ENCODE data around the gene ARMC5.

ARMC5 gene

DNA sequence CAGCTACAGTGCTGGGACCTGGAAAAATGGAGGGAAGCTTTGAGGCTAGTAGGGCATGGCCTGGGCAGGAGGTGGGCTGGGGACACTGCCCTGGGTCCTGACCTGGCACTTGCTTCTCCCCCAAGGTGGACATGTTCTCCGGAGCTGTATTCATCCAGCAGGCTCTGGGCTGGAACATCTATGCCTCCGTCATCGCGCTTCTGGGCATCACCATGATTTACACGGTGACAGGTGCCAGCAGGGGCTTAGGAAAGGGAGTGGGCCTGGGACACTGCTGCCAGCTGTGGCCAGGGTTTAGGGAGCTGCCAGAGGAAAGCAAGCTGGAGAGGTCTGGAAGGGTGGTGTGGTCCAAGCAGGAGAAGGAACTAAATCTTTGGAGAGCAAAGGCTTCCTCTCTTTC lies 26.7 kb downstream of the ARMC5 start:
- ATAC-seq (replicated peaks), result no peak

DNA sequence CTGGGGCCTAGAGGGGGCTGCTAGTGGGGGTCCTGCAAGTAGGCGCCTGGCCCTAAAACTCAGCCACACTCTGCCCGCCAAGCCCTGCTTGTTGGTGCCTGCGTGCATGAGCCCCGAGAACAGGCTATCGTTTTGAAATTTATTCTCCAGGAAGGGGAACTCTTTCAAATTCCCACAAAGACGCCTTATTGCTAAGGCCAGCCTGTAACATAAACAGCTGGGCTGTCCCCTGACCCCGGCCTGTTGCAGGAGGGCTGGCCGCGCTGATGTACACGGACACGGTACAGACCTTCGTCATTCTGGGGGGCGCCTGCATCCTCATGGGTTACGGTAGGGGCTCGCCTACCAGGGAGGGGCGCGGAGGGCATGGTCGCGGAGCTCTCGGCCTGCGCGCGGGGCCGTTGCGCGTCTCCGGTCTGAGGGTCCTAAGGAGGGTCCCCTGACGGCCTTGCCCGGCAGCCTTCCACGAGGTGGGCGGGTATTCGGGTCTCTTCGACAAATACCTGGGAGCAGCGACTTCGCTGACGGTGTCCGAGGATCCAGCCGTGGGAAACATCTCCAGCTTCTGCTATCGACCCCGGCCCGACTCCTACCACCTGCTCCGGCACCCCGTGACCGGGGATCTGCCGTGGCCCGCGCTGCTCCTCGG lies 27.9 kb downstream of the ARMC5 start:
- H3K27ac Mint-ChIP-seq, result peak overlapping the region; percentile 60
- no peak for DNase-seq
- H3K4me3 Mint-ChIP-seq, result peak overlapping the region; percentile 88
- peaks cover 16 to 21% of the 10 kb centered on the region in 2 donors for H3K36me3 Mint-ChIP-seq
- peaks cover 3 to 10% of the 10 kb centered on the region in 2 donors for H3K4me1 Mint-ChIP-seq
- no peaks in the 10 kb centered on the region for H3K9me3 Mint-ChIP-seq
- no peak for ATAC-seq (replicated peaks)
- H3K27me3 Mint-ChIP-seq, result peaks cover 14 to 38% of the 10 kb centered on the region in 2 donors

More for the DNA sequence above, 26.7 kb downstream of the ARMC5 start:
- no peak for DNase-seq
- Mint-ChIP-seq H3K9me3 (no peaks in the 10 kb centered on the region), H3K4me3 (no peak overlapping the region), H3K27me3 (peaks cover 18 to 46% of the 10 kb centered on the region in 2 donors), H3K36me3 (peaks cover 9 to 15% of the 10 kb centered on the region in 2 donors), H3K27ac (no peak overlapping the region), H3K4me1 (peaks cover 6 to 10% of the 10 kb centered on the region in 2 donors)

DNA sequence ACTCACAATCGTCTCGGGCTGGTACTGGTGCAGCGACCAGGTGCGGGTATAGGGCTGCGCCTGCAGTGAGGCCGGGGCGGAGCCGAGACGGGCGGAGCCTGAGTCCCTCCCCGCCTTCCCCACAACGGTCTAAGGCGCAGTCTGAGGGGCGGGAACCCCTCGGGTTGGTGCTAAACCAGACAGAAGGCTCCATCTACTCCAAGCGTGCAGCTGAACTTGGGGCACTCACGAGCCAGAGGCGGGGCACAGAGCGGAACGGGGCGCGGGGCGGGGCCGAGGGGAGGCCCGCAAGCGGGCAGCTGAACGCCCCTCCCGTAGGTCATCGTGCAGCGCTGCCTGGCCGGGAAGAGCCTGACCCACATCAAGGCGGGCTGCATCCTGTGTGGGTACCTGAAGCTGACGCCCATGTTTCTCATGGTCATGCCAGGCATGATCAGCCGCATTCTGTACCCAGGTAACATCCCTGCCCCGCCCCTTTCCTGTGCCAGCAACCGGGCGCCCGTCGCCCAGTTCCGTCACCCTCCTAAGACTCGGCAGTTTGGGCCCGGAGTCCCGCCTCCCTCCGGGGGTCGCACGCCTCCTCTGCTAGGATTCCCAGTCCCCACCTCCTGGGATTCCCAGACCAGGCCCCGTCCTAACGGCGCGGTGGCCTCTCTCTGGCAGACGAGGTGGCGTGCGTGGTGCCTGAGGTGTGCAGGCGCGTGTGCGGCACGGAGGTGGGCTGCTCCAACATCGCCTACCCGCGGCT lies 28.6 kb downstream of the ARMC5 start:
- H3K27me3 Mint-ChIP-seq, result peaks cover 8 to 31% of the 10 kb centered on the region in 2 donors
- peak overlapping the region; percentile 88 for H3K4me3 Mint-ChIP-seq
- DNase-seq, result no peak
- ATAC-seq (replicated peaks), result peak; percentile 93 to 97
- no peaks in the 10 kb centered on the region for H3K9me3 Mint-ChIP-seq
- H3K36me3 Mint-ChIP-seq, result peaks cover 16 to 26% of the 10 kb centered on the region in 2 donors
- H3K27ac Mint-ChIP-seq, result peak overlapping the region; percentile 60
- H3K4me1 Mint-ChIP-seq, result peaks cover 6 to 10% of the 10 kb centered on the region in 2 donors

DNA sequence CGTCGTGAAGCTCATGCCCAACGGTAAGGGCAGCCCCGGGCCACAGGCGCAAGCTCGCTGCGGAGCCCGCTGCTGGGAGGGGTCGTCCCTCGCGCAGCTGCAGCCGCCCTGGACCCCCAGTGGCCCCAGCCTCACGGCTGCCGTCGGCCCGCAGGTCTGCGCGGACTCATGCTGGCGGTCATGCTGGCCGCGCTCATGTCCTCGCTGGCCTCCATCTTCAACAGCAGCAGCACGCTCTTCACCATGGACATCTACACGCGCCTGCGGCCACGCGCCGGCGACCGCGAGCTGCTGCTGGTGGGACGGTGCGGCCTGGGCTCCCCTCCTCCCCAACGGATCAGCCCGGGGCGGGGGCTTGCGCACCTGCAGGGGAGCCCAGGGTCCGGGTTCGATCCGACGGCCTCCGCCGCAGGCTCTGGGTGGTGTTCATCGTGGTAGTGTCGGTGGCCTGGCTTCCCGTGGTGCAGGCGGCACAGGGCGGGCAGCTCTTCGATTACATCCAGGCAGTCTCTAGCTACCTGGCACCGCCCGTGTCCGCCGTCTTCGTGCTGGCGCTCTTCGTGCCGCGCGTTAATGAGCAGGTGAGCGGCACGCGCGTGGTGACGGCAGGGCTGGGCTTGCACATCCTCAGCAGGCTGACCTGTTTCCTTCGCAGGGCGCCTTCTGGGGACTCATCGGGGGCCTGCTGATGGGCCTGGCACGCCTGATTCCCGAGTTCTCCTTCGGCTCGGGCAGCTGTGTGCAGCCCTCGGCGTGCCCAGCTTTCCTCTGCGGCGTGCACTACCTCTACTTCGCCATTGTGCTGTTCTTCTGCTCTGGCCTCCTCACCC lies 29.4 kb downstream of the ARMC5 start:
- Mint-ChIP-seq H3K27ac (peak overlapping the region; percentile 63), H3K4me1 (peaks cover 8 to 10% of the 10 kb centered on the region in 2 donors), H3K36me3 (peaks cover 23 to 34% of the 10 kb centered on the region in 2 donors), H3K9me3 (no peaks in the 10 kb centered on the region), H3K27me3 (peaks cover 8 to 27% of the 10 kb centered on the region in 2 donors), H3K4me3 (peak overlapping the region; percentile 88)
- ATAC-seq (replicated peaks) (no peak), DNase-seq (no peak)

DNA sequence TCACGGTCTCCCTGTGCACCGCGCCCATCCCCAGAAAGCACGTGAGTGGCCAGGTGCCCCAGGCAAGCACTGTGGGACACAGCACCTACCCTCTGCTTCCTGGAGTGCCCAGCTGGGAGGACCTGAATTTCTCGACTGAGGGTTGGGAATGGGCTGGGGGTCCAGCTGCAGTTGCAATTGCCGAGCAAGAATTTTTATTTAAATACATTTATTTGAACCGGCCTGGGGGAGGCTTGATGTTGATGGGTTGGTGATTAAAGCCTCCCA lies 29.9 kb downstream of the ARMC5 start:
- Mint-ChIP-seq H3K27me3 (peaks cover 8 to 26% of the 10 kb centered on the region in 2 donors), H3K4me3 (no peak overlapping the region)

DNA sequence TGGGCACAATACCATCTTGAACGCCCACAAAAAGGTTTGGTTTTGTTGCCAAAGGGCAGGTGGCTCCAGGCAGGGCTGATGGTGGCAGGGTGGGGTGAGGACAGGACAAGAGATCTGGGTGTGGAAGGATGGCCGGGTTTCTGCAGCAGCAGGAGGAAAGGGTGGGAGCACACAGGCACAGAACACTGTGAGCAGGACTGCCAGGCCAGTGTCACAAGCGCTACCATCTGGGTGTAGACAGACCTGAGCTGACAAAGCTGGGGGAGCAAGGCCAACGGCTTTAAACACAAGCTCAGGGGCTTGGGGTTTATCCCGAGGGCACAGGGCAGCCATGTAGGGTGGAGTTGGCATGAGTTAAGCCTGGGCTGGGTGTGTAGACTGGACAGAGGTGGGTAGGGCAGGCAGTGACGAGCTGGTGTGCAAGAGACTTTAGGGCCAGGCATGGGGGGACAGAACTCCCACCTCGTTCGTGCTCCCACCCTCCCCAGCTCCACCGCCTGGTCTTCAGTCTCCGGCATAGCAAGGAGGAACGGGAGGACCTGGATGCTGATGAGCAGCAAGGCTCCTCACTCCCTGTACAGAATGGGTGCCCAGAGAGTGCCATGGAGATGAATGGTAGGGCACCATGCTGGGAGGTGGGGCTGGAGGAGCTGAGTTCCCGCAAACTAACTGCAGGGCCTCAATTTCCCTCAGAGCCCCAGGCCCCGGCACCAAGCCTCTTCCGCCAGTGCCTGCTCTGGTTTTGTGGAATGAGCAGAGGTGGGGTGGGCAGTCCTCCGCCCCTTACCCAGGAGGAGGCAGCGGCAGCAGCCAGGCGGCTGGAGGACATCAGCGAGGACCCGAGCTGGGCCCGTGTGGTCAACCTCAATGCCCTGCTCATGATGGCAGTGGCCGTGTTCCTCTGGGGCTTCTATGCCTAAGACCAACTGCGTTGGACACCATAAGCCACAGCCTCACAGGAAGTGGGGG lies 30.6 kb downstream of the ARMC5 start:
- ATAC-seq (replicated peaks) (no peak), DNase-seq (no peak)
- H3K4me3 Mint-ChIP-seq, result no peak overlapping the region
- H3K36me3 Mint-ChIP-seq, result peaks cover 26 to 38% of the 10 kb centered on the region in 2 donors
- H3K27ac Mint-ChIP-seq, result no peak overlapping the region
- no peaks in the 10 kb centered on the region for H3K9me3 Mint-ChIP-seq
- peaks cover 8 to 20% of the 10 kb centered on the region in 2 donors for H3K27me3 Mint-ChIP-seq
- peaks cover 8 to 11% of the 10 kb centered on the region in 2 donors for H3K4me1 Mint-ChIP-seq

More for the DNA sequence above, 29.9 kb downstream of the ARMC5 start:
- ATAC-seq (replicated peaks) (no peak), DNase-seq (no peak)
- Mint-ChIP-seq H3K9me3 (no peaks in the 10 kb centered on the region), H3K36me3 (peaks cover 26 to 37% of the 10 kb centered on the region in 2 donors), H3K4me1 (peaks cover 8 to 10% of the 10 kb centered on the region in 2 donors), H3K27ac (peak overlapping the region; percentile 63)

DNA sequence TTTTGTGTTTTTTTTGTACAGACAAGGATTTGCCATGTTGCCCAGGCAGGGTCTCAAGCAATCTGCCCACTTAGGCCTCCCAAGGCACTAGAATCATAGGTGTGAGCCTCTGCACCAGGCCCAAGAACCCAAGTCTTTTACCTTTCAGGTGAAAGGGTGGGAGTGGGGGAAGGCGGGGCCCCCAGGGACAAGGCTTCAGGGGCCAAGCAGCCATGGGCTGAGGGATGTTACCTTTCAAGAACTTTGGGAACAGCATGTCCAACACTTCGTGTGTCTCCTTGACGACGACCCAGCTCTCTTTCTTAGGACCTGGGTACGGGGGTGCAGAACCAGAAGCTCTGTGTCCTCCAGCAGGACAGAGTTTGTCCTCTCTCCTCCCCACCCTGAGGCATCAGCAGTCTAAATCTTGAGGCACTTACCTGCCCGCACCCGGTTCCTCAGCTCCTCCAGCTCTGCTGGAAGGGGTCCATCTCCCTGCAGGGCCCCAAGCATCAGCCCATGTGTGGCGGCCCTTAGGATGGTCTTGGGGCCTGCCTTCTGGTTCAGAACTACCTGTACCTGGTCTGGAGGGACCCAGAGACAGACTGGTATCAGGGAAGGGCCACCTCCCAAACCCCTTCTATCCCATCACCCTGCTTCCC lies 32.6 kb downstream of the ARMC5 start:
- no peak overlapping the region for H3K27ac Mint-ChIP-seq
- no peak for ATAC-seq (replicated peaks)
- H3K4me1 Mint-ChIP-seq, result peaks cover 8 to 17% of the 10 kb centered on the region in 2 donors
- H3K4me3 Mint-ChIP-seq, result no peak overlapping the region
- no peaks in the 10 kb centered on the region for H3K9me3 Mint-ChIP-seq
- H3K27me3 Mint-ChIP-seq, result no peaks in the 10 kb centered on the region
- DNase-seq, result no peak
- H3K36me3 Mint-ChIP-seq, result peaks cover 33 to 49% of the 10 kb centered on the region in 2 donors

DNA sequence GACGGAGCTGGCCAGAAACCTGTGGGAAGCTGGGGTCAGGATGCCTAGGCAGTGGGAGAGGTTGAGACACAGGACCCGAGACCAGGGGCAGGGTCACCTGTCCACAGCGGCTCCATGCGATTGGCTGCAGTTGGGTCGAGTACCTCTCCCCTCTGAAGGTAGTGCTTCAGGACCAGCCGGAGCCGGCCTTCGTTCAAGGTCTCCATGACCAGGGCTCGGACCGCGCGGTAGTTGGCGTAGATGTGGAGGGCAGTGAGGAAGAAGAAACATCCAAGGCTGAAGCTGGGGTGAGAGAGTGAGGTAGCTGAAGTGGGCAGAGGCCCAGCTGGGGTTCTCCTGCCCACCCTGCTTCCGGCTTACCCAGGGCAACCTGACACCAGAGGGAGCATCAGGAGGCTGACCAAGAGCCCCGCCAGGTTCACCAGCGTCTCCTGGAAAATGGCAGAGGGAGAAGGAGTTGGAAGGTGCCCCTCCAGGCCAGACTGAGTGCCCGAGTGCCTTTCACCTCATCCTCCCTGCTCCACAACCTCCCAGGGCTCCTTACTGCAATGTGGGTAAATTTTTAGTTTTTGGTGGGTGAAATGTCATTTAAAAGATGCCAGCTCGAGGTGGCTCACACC lies 34.3 kb downstream of the ARMC5 start:
- Mint-ChIP-seq H3K27me3 (no peaks in the 10 kb centered on the region), H3K36me3 (peaks cover 43 to 63% of the 10 kb centered on the region in 2 donors), H3K4me1 (peaks cover 8 to 14% of the 10 kb centered on the region in 2 donors), H3K9me3 (no peaks in the 10 kb centered on the region), H3K27ac (no peak overlapping the region), H3K4me3 (no peak overlapping the region)
- ATAC-seq (replicated peaks) (no peak), DNase-seq (no peak)

DNA sequence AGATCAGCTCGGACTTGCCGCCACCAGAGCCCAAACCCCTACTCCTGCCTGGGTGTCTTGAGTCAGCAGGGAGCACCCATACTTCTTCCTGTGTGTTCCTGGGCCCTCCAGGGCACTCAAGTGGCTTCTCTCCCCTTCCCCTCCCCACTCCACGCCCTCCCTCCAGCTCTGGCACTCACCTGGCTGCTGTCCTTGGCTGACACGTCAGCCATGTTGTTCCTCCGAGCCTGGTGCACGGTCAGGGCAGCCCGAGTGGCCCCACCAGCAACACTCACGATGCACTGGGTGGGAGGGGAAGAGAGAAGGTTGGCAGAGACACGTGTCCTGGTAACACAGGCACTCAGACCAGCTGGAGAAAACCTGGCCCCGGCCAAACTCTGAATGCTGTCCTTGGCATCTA lies 37.4 kb downstream of the ARMC5 start:
- no peaks in the 10 kb centered on the region for H3K9me3 Mint-ChIP-seq

DNA sequence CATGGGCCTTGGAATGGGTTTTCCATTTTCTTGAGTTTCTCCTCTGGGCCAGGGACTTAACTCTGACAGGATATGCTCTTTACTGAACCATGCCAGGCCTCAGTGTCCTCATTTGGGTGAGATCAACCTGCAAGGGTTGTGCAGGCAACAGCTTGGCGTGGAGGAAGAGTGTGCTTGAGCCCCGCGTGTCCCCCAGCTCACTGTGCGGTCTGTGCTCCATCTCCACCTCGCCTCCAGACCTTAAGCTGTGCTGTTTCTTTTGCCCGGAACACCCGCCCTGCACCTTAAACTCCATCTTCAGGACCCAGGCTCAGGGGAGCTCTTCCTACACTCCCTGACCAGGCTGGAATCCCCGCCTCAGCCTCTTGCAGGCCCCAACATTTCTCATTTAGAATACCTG lies 39.2 kb downstream of the ARMC5 start:
- peaks cover 11 to 14% of the 10 kb centered on the region in 2 donors for H3K4me1 Mint-ChIP-seq
- H3K36me3 Mint-ChIP-seq, result peaks cover 34 to 44% of the 10 kb centered on the region in 2 donors
- no peak for DNase-seq
- no peaks in the 10 kb centered on the region for H3K27me3 Mint-ChIP-seq
- H3K4me3 Mint-ChIP-seq, result no peak overlapping the region
- no peak overlapping the region for H3K27ac Mint-ChIP-seq
- no peak for ATAC-seq (replicated peaks)
- no peaks in the 10 kb centered on the region for H3K9me3 Mint-ChIP-seq

More for the DNA sequence above, 37.4 kb downstream of the ARMC5 start:
- no peaks in the 10 kb centered on the region for H3K27me3 Mint-ChIP-seq
- H3K4me1 Mint-ChIP-seq, result peaks cover 11 to 14% of the 10 kb centered on the region in 2 donors
- ATAC-seq (replicated peaks) (no peak), DNase-seq (no peak)
- no peak overlapping the region for H3K4me3 Mint-ChIP-seq
- H3K36me3 Mint-ChIP-seq, result peaks cover 44 to 59% of the 10 kb centered on the region in 2 donors
- no peak overlapping the region for H3K27ac Mint-ChIP-seq

DNA sequence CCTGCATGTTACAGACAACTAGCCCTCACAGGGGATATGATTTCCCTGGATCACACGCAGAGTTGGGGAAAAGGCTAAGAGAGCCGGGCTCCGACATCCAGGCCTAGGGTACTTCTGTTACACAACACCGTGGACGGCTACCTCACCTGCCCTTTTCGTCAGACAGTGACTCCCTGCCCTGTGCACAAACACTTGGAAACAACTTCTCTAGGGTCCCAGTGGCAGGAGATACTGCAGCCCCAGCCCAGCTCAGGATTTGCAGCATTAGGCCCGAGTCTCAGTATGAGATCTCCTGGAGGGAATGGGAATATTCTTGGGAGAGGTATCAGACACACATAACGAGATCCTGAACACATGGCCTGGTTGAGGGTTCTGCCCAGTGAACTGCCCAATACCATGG lies 40.6 kb downstream of the ARMC5 start:
- Mint-ChIP-seq H3K27me3 (no peaks in the 10 kb centered on the region), H3K27ac (no peak overlapping the region), H3K9me3 (no peaks in the 10 kb centered on the region), H3K4me3 (no peak overlapping the region), H3K4me1 (peaks cover 11 to 21% of the 10 kb centered on the region in 2 donors), H3K36me3 (peaks cover 30 to 39% of the 10 kb centered on the region in 2 donors)
- DNase-seq (no peak), ATAC-seq (replicated peaks) (no peak)

DNA sequence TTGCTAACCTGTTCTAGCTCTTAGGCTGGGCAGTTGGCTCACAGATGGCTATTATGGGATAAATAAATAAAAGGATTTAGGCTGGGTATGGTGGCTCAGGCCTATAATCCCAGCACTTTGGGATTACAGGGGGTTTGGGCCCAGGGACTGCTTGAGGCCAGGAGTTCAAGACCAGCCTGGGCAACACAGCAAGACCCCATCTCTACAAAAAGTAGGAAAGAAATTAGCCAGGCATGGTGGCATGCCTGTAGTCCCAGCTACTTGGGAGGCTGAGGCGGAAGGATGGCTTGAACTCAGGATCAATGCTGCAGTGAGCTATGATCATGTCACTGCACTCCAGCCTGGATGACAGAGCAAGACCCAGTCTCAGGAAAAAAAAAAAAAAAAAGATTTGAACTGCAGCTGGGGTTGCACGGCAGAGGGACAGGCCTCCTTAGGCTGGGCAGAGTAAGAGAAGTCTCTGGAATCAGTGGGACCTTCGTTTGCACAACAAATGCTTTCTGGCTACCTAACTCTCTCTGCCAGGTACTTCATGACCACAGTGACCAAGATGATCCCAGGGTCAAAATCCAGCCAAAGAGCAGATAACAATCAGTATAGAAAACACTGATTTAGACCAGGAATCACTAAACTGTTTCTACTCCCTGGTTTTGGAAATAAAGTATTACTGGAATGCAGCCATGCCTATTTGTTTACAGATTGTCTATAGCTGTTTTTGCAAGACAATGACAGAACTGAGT lies 42.1 kb downstream of the ARMC5 start:
- H3K27ac Mint-ChIP-seq, result no peak overlapping the region
- peaks cover 28 to 33% of the 10 kb centered on the region in 2 donors for H3K36me3 Mint-ChIP-seq
- no peak for ATAC-seq (replicated peaks)

More for the DNA sequence above, 42.1 kb downstream of the ARMC5 start:
- Mint-ChIP-seq H3K9me3 (no peaks in the 10 kb centered on the region), H3K4me3 (no peak overlapping the region), H3K4me1 (peaks cover 19 to 29% of the 10 kb centered on the region in 2 donors), H3K27me3 (no peaks in the 10 kb centered on the region)
- DNase-seq, result no peak

Measured in stimulated activated naive B cell treated with anti-CD40 and anti-IgM and Interleukin-4, amounts not matched to agents 10 μg/mL and 1 μg/mL and 100 μg/mL, for 72 hours (primary cell).